G401.6 (cell line): Measurements from ENCODE around the gene ANKS1B.
"Not testable (repeated sequence)": the region's sequence is repeated elsewhere in the genome, so short reads cannot be mapped to it uniquely, and the experiment has no call there.

Source experiments
- FAIRE-seq: peaks from 2 replicates; lab custom pipeline; 2012; peaks lifted over from hg19 to GRCh38; lab: Jason Lieb, UNC

The ANKS1B gene

GRCh38 chr12:99700032-99700431 is 284.7 kb downstream of the ANKS1B start:
- FAIRE-seq, result no peak

GRCh38 chr12:99695050-99695449 is 289.7 kb downstream of the ANKS1B start:
- no peak for FAIRE-seq

GRCh38 chr12:99686142-99686541 is 298.6 kb downstream of the ANKS1B start:
- FAIRE-seq, result no peak

- FAIRE-seq, result no peak
Observed at GRCh38 chr12:99680276-99680675, 304.5 kb downstream of the ANKS1B start.

GRCh38 chr12:99670635-99671034 is 314.1 kb downstream of the ANKS1B start:
- no peak for FAIRE-seq

GRCh38 chr12:99658671-99659349 is 325.9 kb downstream of the ANKS1B start:
- peak; percentile 73 for FAIRE-seq

GRCh38 chr12:99649551-99649950 is 335.2 kb downstream of the ANKS1B start:
- FAIRE-seq, result no peak

- FAIRE-seq, result no peak
Observed at GRCh38 chr12:99648183-99648582, 336.6 kb downstream of the ANKS1B start.

GRCh38 chr12:99647453-99647852 is 337.3 kb downstream of the ANKS1B start, which contains the start of gene GARIN6:
Gene GARIN6 (plus strand): TSS chr12:99647753. CDS start chr12:99648175, 422 bp downstream.
- FAIRE-seq, result no peak

GRCh38 chr12:99644629-99645028 is 340.1 kb downstream of the ANKS1B start:
- no peak for FAIRE-seq

- FAIRE-seq, result no peak
Observed at GRCh38 chr12:99627459-99627858, 357.3 kb downstream of the ANKS1B start.

- FAIRE-seq, result not testable (repeated sequence)
Observed at GRCh38 chr12:99624591-99624990, 360.1 kb downstream of the ANKS1B start.

GRCh38 chr12:99620159-99620479 is 364.6 kb downstream of the ANKS1B start:
- no peak for FAIRE-seq

GRCh38 chr12:99619389-99620158 is 365.2 kb downstream of the ANKS1B start:
- no peak for FAIRE-seq

GRCh38 chr12:99618657-99619056 is 366.1 kb downstream of the ANKS1B start:
- no peak for FAIRE-seq

GRCh38 chr12:99611599-99611998 is 373.1 kb downstream of the ANKS1B start:
- FAIRE-seq, result no peak

- no peak for FAIRE-seq
Observed at GRCh38 chr12:99611117-99611516, 373.6 kb downstream of the ANKS1B start.

- no peak for FAIRE-seq
Observed at GRCh38 chr12:99609455-99610181, 375.1 kb downstream of the ANKS1B start.

GRCh38 chr12:99600388-99600787 is 384.3 kb downstream of the ANKS1B start:
- no peak for FAIRE-seq

GRCh38 chr12:99598785-99599184 is 386.0 kb downstream of the ANKS1B start:
- no peak for FAIRE-seq

GRCh38 chr12:99596762-99597161 is 388.0 kb downstream of the ANKS1B start:
- no peak for FAIRE-seq

GRCh38 chr12:99577125-99577524 is 407.6 kb downstream of the ANKS1B start:
- not testable (repeated sequence) for FAIRE-seq

GRCh38 chr12:99573980-99574379 is 410.8 kb downstream of the ANKS1B start:
- no peak for FAIRE-seq
